HG02840 (cell line): Measurements from ENCODE around the gene WDR74.
A peak's percentile ranks its signal among the peaks of the same experiment; 100 is the strongest.
"Not testable (repeated sequence)": the region's sequence is repeated elsewhere in the genome, so short reads cannot be mapped to it uniquely, and the experiment has no call there.

Experiments used
- ATAC-seq: cut with Tn5 transposase; IDR thresholded peaks from one replicate; pipeline ENCODE4 v1.9.1; 2021; ENCODE audit warnings: mild to moderate bottlenecking, moderate library complexity, moderate number of reproducible peaks; ENCODE audit not compliant: unreplicated experiment, low FRiP score

The WDR74 gene

GRCh38 chr11:62839050-62839945, at the start of gene WDR74:
Gene WDR74, minus strand, starts transcription at chr11:62839590. Its CDS starts 20 bp downstream, at chr11:62839570.
- peak; percentile 40 for ATAC-seq

DNA sequence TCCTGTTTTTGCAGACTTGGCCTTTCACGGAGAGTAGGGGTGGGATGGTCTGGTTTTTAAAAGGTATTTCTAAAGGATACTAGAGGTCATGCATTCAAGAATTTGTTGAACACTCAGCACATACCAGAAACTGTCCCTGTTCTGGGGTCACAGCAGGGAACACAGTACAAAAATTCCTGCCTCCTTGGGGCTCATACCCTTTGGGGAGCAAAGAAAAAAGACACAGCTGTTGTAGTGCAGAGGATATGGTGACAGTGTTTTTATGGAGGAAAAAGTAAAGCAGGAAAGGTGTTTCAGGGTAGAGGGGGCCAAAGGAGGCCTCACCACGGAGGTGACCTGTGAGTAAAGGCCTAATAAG, 49.7 kb upstream of the WDR74 start:
- ATAC-seq: no peak

GRCh38 chr11:62888406-62888805, 49.0 kb upstream of the WDR74 start:
- ATAC-seq: no peak

- no peak for ATAC-seq
Measured at GRCh38 chr11:62885137-62885750, 45.9 kb upstream of the WDR74 start.

- ATAC-seq: no peak
Measured at GRCh38 chr11:62883673-62884072, 44.3 kb upstream of the WDR74 start.

DNA sequence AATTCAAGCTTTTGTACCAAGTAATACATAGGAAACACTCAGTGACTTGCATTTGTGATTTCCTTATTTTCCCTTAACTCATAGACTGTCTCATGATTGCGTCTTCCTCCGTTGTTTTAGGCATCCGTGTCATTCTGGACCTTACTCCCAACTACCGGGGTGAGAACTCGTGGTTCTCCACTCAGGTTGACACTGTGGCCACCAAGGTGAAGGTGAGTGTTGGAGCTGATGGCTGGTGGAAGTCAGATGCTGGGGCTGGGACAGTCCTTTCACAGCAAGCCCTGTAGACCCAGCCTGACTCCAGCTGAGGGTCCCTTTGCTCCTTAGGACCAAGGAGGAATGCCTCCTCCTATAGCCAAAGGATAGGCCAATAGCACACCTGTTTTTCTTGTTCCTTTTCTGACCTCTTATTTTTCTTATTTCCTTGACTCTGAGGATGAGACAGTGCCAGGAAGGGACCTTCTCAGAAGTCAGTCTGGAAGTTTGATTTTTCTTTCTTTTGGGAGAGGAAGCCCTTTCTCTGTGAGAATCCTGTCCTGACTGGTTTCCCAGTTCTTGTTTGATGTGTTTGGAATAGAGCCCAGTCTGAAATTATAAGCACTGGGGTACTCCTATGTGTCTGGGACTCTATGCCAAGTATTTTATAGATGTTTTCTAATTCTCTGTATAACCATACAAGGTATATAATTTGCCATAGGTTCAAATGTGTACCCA, 43.6 kb upstream of the WDR74 start:
- ATAC-seq: no peak

- ATAC-seq: no peak
Measured at GRCh38 chr11:62882431-62882749, 43.0 kb upstream of the WDR74 start.

GRCh38 chr11:62881579-62882430, 42.4 kb upstream of the WDR74 start:
- peak; percentile 45 for ATAC-seq

- ATAC-seq: peak; percentile 64
Measured at GRCh38 chr11:62880803-62881578, 41.6 kb upstream of the WDR74 start, which contains the start of gene SLC3A2. Gene SLC3A2, plus strand, starts transcription at chr11:62880896. Its CDS starts 128 bp downstream, at chr11:62881024.

DNA sequence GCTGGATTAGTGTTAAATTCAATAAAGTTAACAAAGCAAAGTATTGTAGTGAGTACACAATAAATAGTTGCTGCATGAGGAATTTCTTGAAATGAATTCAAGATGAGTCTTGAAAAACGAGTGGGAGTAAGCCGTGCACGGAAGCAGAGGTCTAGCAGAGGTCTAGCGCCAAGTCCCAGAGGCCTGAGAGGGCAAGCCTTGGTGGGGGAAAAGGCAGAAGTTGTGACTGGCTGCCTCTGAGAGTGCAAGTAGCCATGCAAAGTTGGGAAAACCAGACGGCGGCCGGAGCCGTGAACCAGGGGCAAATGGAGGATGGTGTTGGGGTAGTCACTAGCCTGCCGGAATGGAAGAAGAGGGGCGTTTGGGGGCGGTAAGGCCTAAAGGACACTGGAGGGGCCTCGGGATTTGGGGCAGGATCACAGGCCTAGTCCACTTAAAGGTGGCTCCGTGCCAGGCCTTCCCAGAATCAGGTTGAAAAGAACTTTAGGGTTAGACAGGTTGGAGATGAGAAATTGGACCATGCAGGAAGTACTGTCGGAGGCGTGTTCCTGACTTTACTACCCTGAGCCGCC, 40.9 kb upstream of the WDR74 start:
- peak; percentile 7 for ATAC-seq

DNA sequence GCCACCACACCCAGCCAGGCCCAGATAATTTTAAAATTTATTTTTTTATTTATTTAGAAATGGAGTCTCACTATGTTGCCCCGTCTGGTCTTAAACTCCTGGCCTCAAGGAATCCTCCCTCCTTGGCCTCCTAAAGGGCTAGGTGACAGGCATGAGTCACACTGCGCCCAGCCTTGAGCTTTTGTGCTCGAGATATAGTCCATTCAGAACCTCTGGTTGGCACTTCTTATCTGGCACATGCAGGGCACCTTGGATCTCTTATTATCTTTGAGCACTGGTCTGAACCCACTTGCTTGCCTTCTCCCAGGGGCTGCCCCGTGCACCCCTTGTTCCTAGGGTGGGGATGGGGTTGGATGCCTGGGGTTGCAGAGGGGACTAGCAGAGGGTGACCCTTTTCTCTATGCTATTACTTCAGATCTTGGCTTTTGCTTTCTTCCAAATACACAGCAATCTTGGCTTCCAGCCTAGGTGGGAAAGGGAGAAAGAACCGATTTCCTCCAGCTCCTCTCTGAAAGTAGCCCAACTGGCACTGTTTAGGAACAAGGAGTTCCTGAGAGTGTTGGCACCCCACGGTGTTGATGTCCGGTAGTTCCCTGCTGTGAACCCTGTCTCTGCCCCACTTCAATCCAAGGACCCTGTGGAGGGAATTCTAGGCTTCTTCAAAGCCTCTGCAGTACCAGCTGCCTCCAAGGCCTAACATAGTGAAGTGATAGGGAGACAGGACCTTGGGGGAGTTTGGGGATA, 40.0 kb upstream of the WDR74 start:
- ATAC-seq: no peak

- ATAC-seq: no peak
Measured at GRCh38 chr11:62876712-62877111, 37.3 kb upstream of the WDR74 start.

GRCh38 chr11:62875698-62876478, 36.5 kb upstream of the WDR74 start:
- no peak for ATAC-seq

DNA sequence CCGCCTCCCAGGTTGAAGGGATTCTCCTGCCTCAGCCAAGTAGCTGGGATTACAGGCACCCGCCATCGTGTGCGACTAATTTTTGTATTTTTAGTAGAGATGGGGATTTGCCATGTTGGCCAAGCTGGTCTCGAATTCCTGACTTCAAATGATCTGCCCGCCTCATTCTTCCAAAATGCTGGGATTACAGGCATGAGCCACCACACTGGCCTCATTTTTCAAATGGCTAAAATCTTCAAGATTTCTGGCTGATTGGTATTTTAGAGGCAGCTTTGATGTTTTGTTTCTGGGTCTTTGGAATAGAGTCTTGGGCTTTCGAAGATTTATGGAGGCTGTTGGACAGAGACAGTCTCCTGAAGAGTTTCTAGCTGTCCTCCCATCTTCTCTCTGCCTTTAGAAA, 35.5 kb upstream of the WDR74 start:
- no peak for ATAC-seq

DNA sequence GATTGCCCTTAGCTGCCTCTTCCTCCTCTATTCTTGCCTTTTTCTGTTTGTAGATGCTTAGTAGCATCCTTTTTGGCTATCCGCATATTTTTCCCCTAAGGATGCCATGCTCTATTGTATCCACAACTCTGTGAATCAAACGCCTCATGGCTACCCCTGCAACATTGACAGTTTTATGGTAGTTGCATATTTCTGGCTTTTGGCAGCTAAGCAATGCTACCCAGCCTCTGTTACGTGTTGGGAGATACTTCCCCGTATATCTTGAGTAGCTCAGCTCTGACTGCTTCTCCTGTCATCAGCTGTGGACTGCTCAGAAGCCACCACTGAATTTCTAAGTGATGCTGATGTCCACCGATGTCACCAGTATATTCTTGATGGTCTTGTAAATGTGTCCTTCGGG, 26.2 kb upstream of the WDR74 start:
- no peak for ATAC-seq

- ATAC-seq: no peak
Measured at GRCh38 chr11:62863687-62864335, 24.4 kb upstream of the WDR74 start.

DNA sequence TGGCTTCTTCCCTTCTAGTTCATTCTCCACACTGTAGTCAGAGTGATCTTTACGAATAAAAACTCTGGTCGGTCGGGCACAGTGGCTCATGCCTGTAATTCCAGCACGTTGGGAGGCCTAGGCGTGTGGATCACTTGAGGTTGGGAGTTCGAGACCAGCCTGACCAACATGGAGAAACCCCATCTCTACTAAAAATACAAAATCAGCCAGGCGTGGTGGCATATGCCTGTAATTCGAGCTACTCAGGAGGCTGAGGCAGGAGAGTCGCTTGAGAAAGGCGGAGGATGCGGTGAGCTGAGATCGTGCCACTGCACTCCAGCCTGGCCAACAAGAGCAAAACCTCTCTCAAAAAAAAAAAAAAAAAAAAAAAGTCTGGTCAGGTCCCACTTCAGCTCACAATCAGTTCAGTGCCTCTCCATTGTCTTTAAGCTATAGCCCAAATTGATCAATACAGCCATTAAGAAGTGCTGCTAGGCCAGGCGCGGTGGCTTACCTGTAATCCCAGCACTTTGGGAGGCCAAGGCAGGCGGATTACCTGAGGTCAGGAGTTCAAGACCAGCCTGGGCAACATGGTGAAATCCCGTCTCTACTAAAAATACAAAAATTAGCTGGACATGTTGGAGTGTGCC, 22.3 kb upstream of the WDR74 start:
- not testable (repeated sequence) for ATAC-seq
